ENCODE data around the gene PRRT1.

The PRRT1 gene

DNA sequence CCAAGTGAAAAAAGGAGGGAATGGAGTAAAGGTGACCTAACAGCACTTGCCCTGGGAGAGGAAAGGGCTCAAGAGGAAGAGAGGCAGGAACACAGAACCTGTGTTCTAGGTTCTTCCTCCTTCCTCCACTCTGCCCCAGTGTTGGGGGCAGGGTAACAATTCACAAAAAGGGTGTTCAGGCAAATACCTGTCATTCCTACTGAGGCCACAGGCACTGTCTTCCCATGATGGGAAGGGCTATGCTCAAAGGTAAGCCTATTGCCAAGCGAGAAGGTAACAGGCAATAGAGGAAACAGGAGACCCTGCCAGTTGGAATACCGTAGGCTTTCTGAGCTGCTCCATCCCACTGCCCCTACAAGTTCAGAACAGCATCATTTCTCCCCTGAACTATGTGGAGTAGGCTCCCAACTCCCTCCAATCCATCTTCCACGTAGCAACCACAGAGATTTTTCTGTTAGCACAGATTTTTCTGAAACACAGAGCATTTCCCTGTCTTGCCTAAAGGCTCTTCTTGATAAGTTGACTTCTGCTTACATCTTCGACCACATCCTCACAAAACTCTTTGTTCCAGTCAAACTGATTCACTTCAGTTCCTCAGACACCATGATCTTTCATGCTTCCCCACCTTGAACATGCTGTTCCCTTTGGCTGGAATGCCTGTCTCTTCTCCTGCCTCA is 21.4 kb upstream of the PRRT1 start:
- no peak for DNase-seq

GRCh38 chr6:32171234-32171633 is 19.5 kb upstream of the PRRT1 start:
- no peak for DNase-seq

DNA sequence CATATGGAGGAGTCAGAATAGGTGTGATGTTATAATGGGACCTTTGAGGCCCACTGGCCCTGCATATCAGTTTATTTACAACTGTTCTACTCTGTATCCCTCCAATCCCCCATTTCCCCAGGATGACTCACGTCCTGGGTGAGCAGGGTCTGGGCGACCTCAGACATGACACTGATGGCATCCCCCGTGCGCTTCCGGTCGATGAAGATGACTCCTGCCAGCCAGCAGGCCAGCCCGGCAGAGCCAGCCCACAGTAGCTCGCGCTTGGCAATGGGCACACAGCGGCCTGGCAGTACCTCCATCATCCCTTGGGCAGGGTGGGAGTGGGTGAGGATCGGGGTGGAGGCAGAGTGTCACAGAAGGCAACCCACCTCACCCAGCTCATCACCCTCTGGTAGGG is 18.6 kb upstream of the PRRT1 start:
- DNase-seq, result no peak

DNA sequence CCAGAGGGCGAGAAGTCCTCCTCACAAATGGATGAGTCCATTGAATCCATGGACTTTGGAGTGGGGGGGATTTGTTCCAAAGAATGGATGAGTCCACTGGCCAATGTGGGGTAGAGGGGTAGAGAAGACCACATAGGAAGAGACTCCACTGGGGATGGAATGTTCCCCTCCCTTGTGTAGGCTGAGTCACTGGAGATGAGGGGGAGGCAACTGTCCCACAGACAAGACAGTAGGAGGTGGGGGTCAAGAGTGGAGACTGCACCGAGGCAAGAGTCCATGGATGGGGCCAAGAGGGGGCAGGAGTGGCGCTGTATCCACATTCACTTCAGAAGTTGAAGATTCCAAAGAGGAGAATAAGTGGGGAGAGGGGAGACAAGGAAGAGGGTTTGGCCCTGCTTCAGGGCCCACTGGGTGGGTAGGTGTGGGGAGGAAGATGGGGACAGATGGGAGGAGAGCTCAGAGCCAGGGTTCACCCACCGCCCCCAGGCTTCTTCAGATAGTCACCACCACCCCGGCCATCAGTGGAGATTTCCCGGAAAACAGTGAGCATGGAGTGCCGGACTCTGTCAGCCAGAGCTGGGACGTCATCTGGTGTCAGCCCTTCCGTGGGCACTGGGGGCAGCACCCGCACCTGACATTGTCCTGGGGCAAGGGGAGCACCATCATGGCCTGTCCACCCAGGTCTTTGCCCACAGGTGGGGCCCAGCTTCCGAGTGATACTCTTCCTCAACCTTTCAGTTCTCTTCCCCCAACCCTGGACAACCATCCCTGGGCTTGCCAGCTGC is 17.3 kb upstream of the PRRT1 start:
- no peak for DNase-seq

DNA sequence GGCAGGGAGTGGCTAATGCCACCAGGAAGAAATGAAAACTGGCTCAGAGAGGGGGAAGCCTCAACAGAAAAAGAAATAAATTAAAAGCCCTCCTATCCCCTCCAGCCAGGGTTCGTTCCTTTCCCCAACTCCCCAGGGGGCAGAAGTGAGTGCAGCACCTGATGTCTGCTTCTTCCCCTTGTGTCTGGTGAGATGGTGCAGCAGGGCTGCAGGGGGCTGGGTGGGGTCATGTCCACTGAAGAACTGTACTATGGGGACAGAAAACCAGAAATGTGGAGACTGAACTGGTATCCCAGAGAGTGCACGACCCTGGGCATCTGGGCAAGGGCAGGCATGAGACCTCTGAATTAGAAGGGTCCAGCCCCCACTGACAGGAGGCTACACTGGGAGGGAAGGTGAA is 16.6 kb upstream of the PRRT1 start:
- no peak for DNase-seq

- DNase-seq, result no peak
Measured at GRCh38 chr6:32167761-32168262, 16.1 kb upstream of the PRRT1 start.

DNA sequence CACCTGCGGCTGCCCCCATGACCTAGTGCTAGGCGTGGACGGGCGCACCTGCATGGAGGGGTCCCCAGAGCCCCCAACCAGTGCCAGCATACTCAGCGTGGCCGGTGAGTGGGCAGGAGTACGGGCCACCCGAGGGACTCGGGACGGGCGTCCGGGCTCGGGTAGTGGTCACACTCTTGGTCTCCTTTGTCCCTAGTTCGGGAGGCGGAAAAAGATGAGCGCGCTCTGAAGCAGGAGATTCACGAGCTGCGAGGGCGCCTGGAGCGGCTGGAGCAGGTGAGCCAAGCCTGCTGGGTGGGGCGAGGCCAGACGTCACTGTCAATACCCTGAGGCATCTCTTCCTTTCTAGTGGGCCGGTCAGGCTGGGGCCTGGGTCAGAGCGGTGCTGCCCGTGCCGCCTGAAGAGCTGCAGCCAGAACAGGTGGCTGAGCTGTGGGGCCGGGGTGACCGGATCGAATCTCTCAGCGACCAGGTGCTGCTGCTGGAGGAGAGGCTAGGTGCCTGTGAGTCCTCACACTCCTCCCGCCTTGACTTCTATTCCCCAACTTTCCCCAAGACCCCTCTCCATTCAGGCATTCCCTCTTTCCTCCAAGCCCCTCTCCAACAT is 15.5 kb upstream of the PRRT1 start:
- DNase-seq, result no peak

- DNase-seq, result no peak
Measured at GRCh38 chr6:32166411-32167061, 14.8 kb upstream of the PRRT1 start.

DNA sequence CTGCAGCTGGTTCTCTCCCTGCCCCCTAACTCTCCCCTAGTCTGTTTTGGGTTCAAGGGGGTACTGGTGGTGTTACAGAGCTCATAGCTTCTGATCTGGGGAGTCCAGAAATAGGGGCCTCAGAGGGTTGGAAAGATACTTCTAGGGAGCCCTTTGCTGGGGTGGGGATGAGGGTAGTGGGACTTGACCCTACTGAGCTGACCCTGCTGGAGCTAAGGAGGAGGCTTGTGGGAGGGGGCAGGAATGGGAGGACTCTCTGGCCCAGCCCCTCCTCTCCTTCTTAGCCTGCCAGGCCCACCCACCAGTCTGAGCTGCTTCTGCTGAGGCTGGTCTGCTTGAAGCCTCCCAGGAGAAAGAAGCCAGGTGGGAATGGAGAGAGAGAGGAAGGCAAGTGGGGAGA is 12.6 kb upstream of the PRRT1 start, which contains the start of gene EGFL8:
TSS of gene EGFL8 (plus strand) at position 301 of the 400 bp plus-strand sequence. CDS start 1,571 bp downstream, outside the sequence.
- DNase-seq, result no peak

DNA sequence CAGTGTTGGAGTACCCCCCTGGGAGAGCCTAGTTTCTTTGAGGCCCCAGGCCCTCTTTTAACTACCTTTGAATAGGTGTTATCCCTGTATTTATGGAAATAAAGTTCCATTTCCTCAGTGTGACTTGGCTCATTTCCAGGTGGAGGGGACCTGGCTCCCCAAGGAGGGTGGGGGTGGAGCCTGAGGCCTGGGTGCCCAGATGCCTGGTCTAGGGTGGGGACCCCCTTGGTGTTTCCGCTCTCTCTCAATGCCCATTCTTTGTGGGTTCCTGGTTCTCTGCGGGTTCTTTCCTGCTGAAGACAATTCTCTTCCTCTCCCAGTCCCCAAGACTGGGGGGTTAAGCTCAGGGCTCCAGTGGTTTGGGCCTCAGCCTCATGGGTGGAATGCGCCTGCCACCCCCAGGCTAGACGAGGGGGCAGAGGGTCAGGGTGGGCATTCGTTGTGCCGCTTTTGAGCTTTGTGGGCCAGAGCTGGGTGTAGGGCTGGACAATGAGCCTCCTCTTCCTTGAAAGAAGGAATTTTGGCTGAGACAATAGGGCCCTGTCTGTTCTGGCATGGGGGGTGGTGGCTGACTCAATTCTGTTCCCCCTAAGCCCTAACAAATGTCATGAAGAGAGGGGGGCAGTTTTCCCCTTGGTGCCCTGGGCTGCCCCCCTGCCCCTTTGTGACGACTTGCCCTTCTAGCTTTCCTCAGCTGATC is 12.0 kb upstream of the PRRT1 start:
- no peak for DNase-seq

- no peak for DNase-seq
Measured at GRCh38 chr6:32158052-32158451, 6.3 kb upstream of the PRRT1 start.

DNA sequence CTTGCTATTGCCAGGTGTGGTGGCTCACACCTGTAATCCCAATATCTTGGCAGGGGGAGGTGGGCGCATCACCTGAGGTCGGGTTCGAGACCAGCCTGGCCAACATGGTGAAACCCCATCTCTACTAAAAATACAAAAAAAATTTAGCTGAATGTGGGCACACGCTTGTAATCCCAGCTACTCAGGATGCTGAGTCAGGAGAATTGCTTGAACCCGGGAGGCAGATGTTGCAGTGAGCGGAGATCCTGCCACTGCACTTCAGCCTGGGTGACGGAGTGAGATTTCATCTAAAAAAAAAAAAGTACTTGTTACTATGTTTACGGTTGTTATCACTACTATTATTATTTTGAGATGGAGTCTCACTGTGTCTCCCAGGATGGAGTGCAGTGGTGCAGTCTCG is 5.2 kb upstream of the PRRT1 start:
- DNase-seq, result no peak

DNA sequence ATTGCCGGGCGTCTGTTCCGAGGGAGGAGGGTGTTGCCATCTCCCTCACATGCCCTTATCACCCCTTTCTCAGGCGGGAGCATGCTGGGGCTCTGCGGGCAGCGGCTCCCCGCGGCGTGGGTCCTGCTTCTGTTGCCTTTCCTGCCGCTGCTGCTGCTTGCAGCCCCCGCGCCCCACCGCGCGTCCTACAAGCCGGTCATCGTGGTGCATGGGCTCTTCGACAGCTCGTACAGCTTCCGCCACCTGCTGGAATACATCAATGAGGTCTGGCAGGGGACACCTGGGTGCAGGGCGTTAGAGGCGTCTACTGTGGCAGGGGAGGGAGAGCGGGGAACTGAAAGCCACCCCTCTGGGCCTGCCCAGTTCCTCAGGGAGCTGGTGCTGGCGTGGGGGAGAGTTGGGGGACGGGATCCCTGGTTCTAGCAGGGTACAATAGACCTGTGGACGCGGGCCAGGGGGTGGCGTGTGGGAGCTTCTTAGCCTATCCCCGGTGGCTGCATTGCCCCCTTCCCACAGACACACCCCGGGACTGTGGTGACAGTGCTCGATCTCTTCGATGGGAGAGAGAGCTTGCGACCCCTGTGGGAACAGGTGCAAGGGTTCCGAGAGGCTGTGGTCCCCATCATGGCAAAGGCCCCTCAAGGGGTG is 2.9 kb upstream of the PRRT1 start:
- peak in 1 of 2 experiments; percentile 52 for DNase-seq

GRCh38 chr6:32153564-32154513 is 2.1 kb upstream of the PRRT1 start, which contains the start of gene PPT2:
PPT2 (plus strand) TSS chr6:32154141; CDS start chr6:32154595, 454 bp downstream.
- DNase-seq, result peak; percentile 31 to 83

GRCh38 chr6:32152769-32153563 is 1.2 kb upstream of the PRRT1 start:
- DNase-seq, result no peak

DNA sequence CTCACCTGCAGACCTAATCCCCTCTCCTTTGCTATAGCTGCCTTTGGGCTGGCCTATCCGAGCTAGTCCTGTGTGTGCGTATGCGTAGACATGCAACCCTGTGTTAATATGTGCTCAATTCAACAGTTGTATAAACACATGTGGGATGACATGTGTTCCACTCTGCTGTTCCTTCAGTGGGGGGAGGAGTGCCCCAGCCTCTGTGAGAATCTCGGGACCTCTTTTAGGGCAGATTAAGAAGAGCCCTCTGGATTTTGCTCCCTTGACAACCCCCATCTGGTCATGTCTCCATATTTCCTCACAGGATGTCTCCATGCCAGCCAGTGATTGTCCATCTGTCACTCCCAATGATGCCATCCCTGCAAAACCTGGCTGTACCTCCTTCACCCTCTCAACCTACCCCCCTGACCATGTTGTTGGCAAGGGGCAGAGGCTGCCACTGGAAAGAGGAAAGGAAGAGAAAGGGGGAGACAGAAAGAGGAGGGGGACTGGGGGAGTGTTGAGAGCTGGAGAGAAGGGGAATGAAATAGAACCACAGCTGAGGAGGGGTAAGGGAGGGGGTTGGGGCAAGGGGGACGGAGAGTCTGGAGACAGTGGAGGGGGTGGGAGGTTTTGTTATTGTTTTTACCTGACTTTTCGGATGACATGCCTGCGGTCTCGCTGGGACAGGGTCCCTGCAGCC is 417 bp downstream of the PRRT1 start:
- DNase-seq, result peak; percentile 66 to 79

- DNase-seq, result no peak
Measured at GRCh38 chr6:32149932-32150870, 1.5 kb downstream of the PRRT1 start.

Measured in cerebellar nuclear complex (tissue), 1 donor.